Measurements from ENCODE around the gene SF3A2. TPM values are rescaled to one million over a fixed set of nuclear protein-coding genes. Genes with fewer than 3 reads are reported as not detected.

Gene SF3A2
- total RNA-seq, 1 donor from 2014 or later: 71.2 TPM

- Histone ChIP-seq H3K27me3 (no peaks in the 10 kb centered on the region), H3K4me3 (no peak overlapping the region), H3K27ac (no peak overlapping the region), H3K36me3 (no peaks in the 10 kb centered on the region), H3K4me1 (peaks cover 5% of the 10 kb centered on the region), H3K9me3 (no peaks in the 10 kb centered on the region)
- DNase-seq (ENCODE audit: extremely low spot score in 2 of 2): no peak
- no peak for TF ChIP-seq POLR2AphosphoS5 (IDR thresholded peaks at IDR 0.05; ENCODE audit: insufficient read depth in 1 of 2, low read depth in 1 of 2)
- intact Hi-C loops (cut with DNase I): no loop called here
Observed at GRCh38 chr19:2259336-2259735, 22.7 kb downstream of the SF3A2 start.

GRCh38 chr19:2260341-2260805 is 23.7 kb downstream of the SF3A2 start:
- no peak overlapping the region for H3K4me3 ChIP-seq
- TF ChIP-seq POLR2AphosphoS5 (IDR thresholded peaks at IDR 0.05; ENCODE audit: insufficient read depth in 1 of 2, low read depth in 1 of 2) (peak in 1 of 2 donors; percentile 3), CTCF (IDR thresholded peaks at IDR 0.05) (no peak)
- DNase-seq (ENCODE audit: extremely low spot score in 2 of 2): no peak
- no peaks in the 10 kb centered on the region for H3K9me3 ChIP-seq
- H3K27ac ChIP-seq: no peak overlapping the region
- no peaks in the 10 kb centered on the region for H3K27me3 ChIP-seq
- intact Hi-C loops (cut with DNase I): no loop called here
- H3K4me1 ChIP-seq: peaks cover 5% of the 10 kb centered on the region
- H3K36me3 ChIP-seq: no peaks in the 10 kb centered on the region

GRCh38 chr19:2261438-2262172 is 25.0 kb downstream of the SF3A2 start:
- no peak for DNase-seq (ENCODE audit: extremely low spot score in 2 of 2)
- intact Hi-C loops (cut with DNase I): no loop called here
- no peaks in the 10 kb centered on the region for H3K9me3 ChIP-seq
- no peaks in the 10 kb centered on the region for H3K27me3 ChIP-seq
- TF ChIP-seq POLR2A (IDR thresholded peaks at IDR 0.05) (no peak), CTCF (IDR thresholded peaks at IDR 0.05) (peak in 2 of 3 experiments; percentile 3 to 5)
- H3K4me3 ChIP-seq: no peak overlapping the region
- no peak overlapping the region for H3K27ac ChIP-seq
- H3K4me1 ChIP-seq: peaks cover 9% of the 10 kb centered on the region
- no peaks in the 10 kb centered on the region for H3K36me3 ChIP-seq

GRCh38 chr19:2266183-2266993 is 29.8 kb downstream of the SF3A2 start:
- TF ChIP-seq POLR2AphosphoS5 (IDR thresholded peaks at IDR 0.05; ENCODE audit: insufficient read depth in 1 of 2, low read depth in 1 of 2) (no peak), CTCF (IDR thresholded peaks at IDR 0.05) (no peak), POLR2A (IDR thresholded peaks at IDR 0.05) (no peak)
- no peaks in the 10 kb centered on the region for H3K9me3 ChIP-seq
- no peak overlapping the region for H3K27ac ChIP-seq
- no peak for DNase-seq (ENCODE audit: extremely low spot score in 2 of 2)
- H3K27me3 ChIP-seq: no peaks in the 10 kb centered on the region
- H3K4me3 ChIP-seq: no peak overlapping the region
- H3K4me1 ChIP-seq: peaks cover 17% of the 10 kb centered on the region
- no peaks in the 10 kb centered on the region for H3K36me3 ChIP-seq
- intact Hi-C loops (cut with DNase I): no loop called here

- no peaks in the 10 kb centered on the region for H3K9me3 ChIP-seq
- H3K27ac ChIP-seq: no peak overlapping the region
- no peak for DNase-seq (ENCODE audit: extremely low spot score in 2 of 2)
- peaks cover 0 to 21% of the 10 kb centered on the region in 2 donors for H3K36me3 ChIP-seq
- peaks cover 37% of the 10 kb centered on the region for H3K4me1 ChIP-seq
- intact Hi-C loops (cut with DNase I): no loop called here
- no peaks in the 10 kb centered on the region for H3K27me3 ChIP-seq
- TF ChIP-seq CTCF (IDR thresholded peaks at IDR 0.05) (no peak), POLR2A (IDR thresholded peaks at IDR 0.05) (no peak), POLR2AphosphoS5 (IDR thresholded peaks at IDR 0.05; ENCODE audit: insufficient read depth in 1 of 2, low read depth in 1 of 2) (no peak)
- H3K4me3 ChIP-seq: peak overlapping the region in 1 of 2 donors; percentile 99
Observed at GRCh38 chr19:2268480-2268830, 31.8 kb downstream of the SF3A2 start.

Measured in vagina (tissue), 2 donors.